Caco-2 (cell line): ENCODE results near the gene MFAP3L. TPM values are rescaled to one million over a fixed set of nuclear protein-coding genes. Genes with fewer than 3 reads are reported as not detected.
A peak's percentile ranks its signal among the peaks of the same experiment; 100 is the strongest.

Experiments used
- BruUV-seq: library from RNA; stranded (reverse); fragments of 400-500 nt; replicated peaks from 2 replicates; lab custom pipeline; 2021; lab: Mats Ljungman, UMichigan
- CTCF ChIA-PET: fragments of 300-600 bp; sonication (Branson Sonifier 250); formaldehyde crosslinking; loops from one replicate; lab custom pipeline; 2022; ENCODE audit warnings: antibody characterized with exemption; lab: Charles Lee
- POLR2A ChIA-PET: fragments of 300-600 bp; sonication (Branson Sonifier 250); formaldehyde crosslinking; loops from one replicate; lab custom pipeline; 2022; ENCODE audit warnings: antibody characterized with exemption; lab: Charles Lee
- DNase-seq, 2 experiments: peaks; one replicate each; pipeline versions ENCODE4 v3.0.0 to v3.0.0-alpha.2; 2020 to 2022
- H3K27me3 ChIP-seq: replicated peaks from 2 replicates; pipeline ENCODE4 v1.6.0; 2011; ENCODE audit warnings: low read length; ENCODE audit not compliant: control insufficient read depth, insufficient read depth
- H3K36me3 ChIP-seq: 2 replicates; pipeline ENCODE4 v1.5.1; 2011; ENCODE audit warnings: low read length; ENCODE audit not compliant: control insufficient read depth, insufficient read depth
- H3K4me1 ChIP-seq: fragments of 250-450 bp; sonication (Bioruptor Pico); 2 replicates; pipeline ENCODE4 v1.5.1; 2020; ENCODE audit warnings: mild to moderate bottlenecking
- H3K4me3 ChIP-seq: 2 replicates; pipeline ENCODE4 v1.5.1; 2011; ENCODE audit warnings: low read depth, mild to moderate bottlenecking, control low read depth, low read length
- H3K9me3 ChIP-seq: fragments of 250-450 bp; sonication (Bioruptor Pico); 2 replicates; pipeline ENCODE4 v1.5.1; 2020; ENCODE audit warnings: mild to moderate bottlenecking, moderate library complexity
- H3K27ac Mint-ChIP-seq: one replicate; pipeline ENCODE4 v1.8.0; 2022; ENCODE audit warnings: mixed read lengths; ENCODE audit not compliant: unreplicated experiment
- H3K27me3 Mint-ChIP-seq: one replicate; pipeline ENCODE4 v1.8.0; 2022; ENCODE audit warnings: mixed read lengths; ENCODE audit not compliant: insufficient read depth, unreplicated experiment
- H3K36me3 Mint-ChIP-seq: one replicate; pipeline ENCODE4 v1.8.0; 2022; ENCODE audit warnings: mild to moderate bottlenecking, mixed read lengths; ENCODE audit not compliant: insufficient read depth, unreplicated experiment
- H3K4me1 Mint-ChIP-seq: one replicate; pipeline ENCODE4 v1.8.0; 2022; ENCODE audit warnings: low read depth, mixed read lengths; ENCODE audit not compliant: unreplicated experiment
- H3K4me3 Mint-ChIP-seq: one replicate; pipeline ENCODE4 v1.8.0; 2022; ENCODE audit warnings: mild to moderate bottlenecking, moderate library complexity, mixed read lengths; ENCODE audit not compliant: unreplicated experiment
- H3K9me3 Mint-ChIP-seq: one replicate; pipeline ENCODE4 v1.8.0; 2022; ENCODE audit warnings: mixed read lengths; ENCODE audit not compliant: unreplicated experiment
- intact Hi-C: fragments of 100-400 bp; cut with micrococcal nuclease; formaldehyde crosslinking; loops from one replicate; pipeline ENCODE4 v1.10.0; 2022; ENCODE audit not compliant: unreplicated experiment
- total RNA-seq: library from RNA; stranded (reverse); gene quantifications from 2 replicates; pipeline ENCODE4 v1.2.3, GENCODE V29; 2022
- TF ChIP-seq, protein P1 (sequence below), 2 experiments: fragments of 200-600 bp in 1 of 2; IDR thresholded peaks; 1 replicate in 1 of 2; 2 replicates in 1 of 2; pipeline versions ENCODE4 v1.5.1 to v1.8.0; 2011 to 2022; ENCODE audit warnings: antibody characterized with exemption in 1 of 2, control low read depth in 1 of 2, inconsistent platforms in 1 of 2, low read depth in 1 of 2, low read length in 1 of 2, mild to moderate bottlenecking in 1 of 2, moderate library complexity in 1 of 2; ENCODE audit not compliant: insufficient read depth in 1 of 2, severe bottlenecking in 1 of 2, unreplicated experiment in 1 of 2

The MFAP3L gene
- total RNA-seq, 1 experiment from 2014 or later = 2.5 TPM

DNA sequence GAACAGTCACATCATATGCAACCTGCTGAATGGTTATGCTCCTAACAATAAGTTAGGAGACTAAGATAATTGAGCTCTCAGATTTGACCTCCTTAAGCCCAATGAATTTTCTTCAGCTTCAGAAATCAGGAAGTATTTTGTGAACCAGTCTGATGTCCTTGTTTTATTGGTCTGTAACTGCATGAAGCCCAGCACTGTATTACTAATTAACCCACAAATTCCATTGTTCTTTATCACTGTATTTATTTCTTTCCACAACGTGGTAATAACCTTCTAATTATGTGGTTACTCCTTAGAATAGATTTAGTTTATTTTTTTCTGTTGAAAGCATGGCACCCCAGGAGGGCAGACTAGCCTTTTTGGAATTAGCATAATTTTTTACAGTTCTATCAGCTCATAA lies 3.9 kb upstream of the MFAP3L start:
- Mint-ChIP-seq H3K4me3 (no peak overlapping the region), H3K36me3 (peaks cover 7% of the 10 kb centered on the region), H3K4me1 (no peaks in the 10 kb centered on the region), H3K9me3 (no peaks in the 10 kb centered on the region), H3K27me3 (peaks cover 14% of the 10 kb centered on the region), H3K27ac (no peak overlapping the region)
- TF ChIP-seq, protein P1, sequence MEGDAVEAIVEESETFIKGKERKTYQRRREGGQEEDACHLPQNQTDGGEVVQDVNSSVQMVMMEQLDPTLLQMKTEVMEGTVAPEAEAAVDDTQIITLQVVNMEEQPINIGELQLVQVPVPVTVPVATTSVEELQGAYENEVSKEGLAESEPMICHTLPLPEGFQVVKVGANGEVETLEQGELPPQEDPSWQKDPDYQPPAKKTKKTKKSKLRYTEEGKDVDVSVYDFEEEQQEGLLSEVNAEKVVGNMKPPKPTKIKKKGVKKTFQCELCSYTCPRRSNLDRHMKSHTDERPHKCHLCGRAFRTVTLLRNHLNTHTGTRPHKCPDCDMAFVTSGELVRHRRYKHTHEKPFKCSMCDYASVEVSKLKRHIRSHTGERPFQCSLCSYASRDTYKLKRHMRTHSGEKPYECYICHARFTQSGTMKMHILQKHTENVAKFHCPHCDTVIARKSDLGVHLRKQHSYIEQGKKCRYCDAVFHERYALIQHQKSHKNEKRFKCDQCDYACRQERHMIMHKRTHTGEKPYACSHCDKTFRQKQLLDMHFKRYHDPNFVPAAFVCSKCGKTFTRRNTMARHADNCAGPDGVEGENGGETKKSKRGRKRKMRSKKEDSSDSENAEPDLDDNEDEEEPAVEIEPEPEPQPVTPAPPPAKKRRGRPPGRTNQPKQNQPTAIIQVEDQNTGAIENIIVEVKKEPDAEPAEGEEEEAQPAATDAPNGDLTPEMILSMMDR (IDR thresholded peaks at IDR 0.05; ENCODE audit: insufficient read depth in 1 of 2, low read depth in 1 of 2, low read length in 1 of 2, severe bottlenecking in 1 of 2, unreplicated experiment in 1 of 2) = no peak
- Histone ChIP-seq H3K36me3 (no peaks in the 10 kb centered on the region), H3K27me3 (peaks cover 4% of the 10 kb centered on the region), H3K4me3 (no peak overlapping the region), H3K4me1 (no peaks in the 10 kb centered on the region; the same call in 1 of the 2 replicates), H3K9me3 (no peaks in the 10 kb centered on the region)
- BruUV-seq = no TSS peak
- POLR2A ChIA-PET = no interaction called here
- CTCF ChIA-PET = no interaction called here
- intact Hi-C loops = no loop called here
- DNase-seq = no peak

- Mint-ChIP-seq H3K27ac (peak overlapping the region; percentile 51), H3K27me3 (peaks cover 17% of the 10 kb centered on the region), H3K4me1 (no peaks in the 10 kb centered on the region), H3K36me3 (peaks cover 7% of the 10 kb centered on the region), H3K4me3 (peak overlapping the region; percentile 84), H3K9me3 (no peaks in the 10 kb centered on the region)
- ChIA-PET POLR2A (no interaction called here), CTCF (no interaction called here)
- BruUV-seq = no TSS peak
- H3K4me1 ChIP-seq = no peaks in the 10 kb centered on the region; the same call in 1 of the 2 replicates
- H3K9me3 ChIP-seq = no peaks in the 10 kb centered on the region
- TF ChIP-seq, protein P1 (IDR thresholded peaks at IDR 0.05; ENCODE audit: insufficient read depth in 1 of 2, low read depth in 1 of 2, low read length in 1 of 2, severe bottlenecking in 1 of 2, unreplicated experiment in 1 of 2) = no peak
- H3K36me3 ChIP-seq = no peaks in the 10 kb centered on the region
- H3K4me3 ChIP-seq = peak overlapping the region; percentile 78
- H3K27me3 ChIP-seq = peaks cover 4% of the 10 kb centered on the region
- peak; percentile 93 to 94 for DNase-seq
- intact Hi-C loops = loop anchor here (1.0 to 5.0 kb wide), 6 partner anchors 50 to 270 kb away; partner anchors contain the start of genes AADAT and HPF1
These were observed 1.1 kb upstream of the MFAP3L start for GRCh38 chr4:170027181-170027829.

GRCh38 chr4:170025523-170026252 lies 507 bp downstream of the MFAP3L start:
- Mint-ChIP-seq H3K4me1 (no peaks in the 10 kb centered on the region), H3K27ac (no peak overlapping the region), H3K4me3 (peak overlapping the region; percentile 84), H3K9me3 (no peaks in the 10 kb centered on the region), H3K36me3 (peaks cover 7% of the 10 kb centered on the region), H3K27me3 (peaks cover 19% of the 10 kb centered on the region)
- ChIA-PET CTCF (interaction anchor here (0.6 kb wide), 1 partner anchor 234 kb away, joined by 3 read pairs; no protein-coding TSS in a partner anchor), POLR2A (no interaction called here)
- H3K4me1 ChIP-seq = no peaks in the 10 kb centered on the region; the same call in 1 of the 2 replicates
- peak overlapping the region; percentile 78 for H3K4me3 ChIP-seq
- no peaks in the 10 kb centered on the region for H3K36me3 ChIP-seq
- intact Hi-C loops = loop anchor here (2.0 to 5.0 kb wide), 4 partner anchors 48 to 228 kb away; no protein-coding TSS in a partner anchor
- H3K9me3 ChIP-seq = no peaks in the 10 kb centered on the region
- DNase-seq = peak; percentile 10 to 34
- BruUV-seq = no TSS peak
- H3K27me3 ChIP-seq = peaks cover 4% of the 10 kb centered on the region
- TF ChIP-seq, protein P1 (IDR thresholded peaks at IDR 0.05; ENCODE audit: insufficient read depth in 1 of 2, low read depth in 1 of 2, low read length in 1 of 2, severe bottlenecking in 1 of 2, unreplicated experiment in 1 of 2) = no peak
